HG03103 (cell line): ENCODE results near the gene ACSS2.

ENCODE experiments used
- ATAC-seq: cut with Tn5 transposase; IDR thresholded peaks from one replicate; pipeline ENCODE4 v1.9.1; 2021; ENCODE audit warnings: low read depth; ENCODE audit not compliant: unreplicated experiment

ACSS2 gene

DNA sequence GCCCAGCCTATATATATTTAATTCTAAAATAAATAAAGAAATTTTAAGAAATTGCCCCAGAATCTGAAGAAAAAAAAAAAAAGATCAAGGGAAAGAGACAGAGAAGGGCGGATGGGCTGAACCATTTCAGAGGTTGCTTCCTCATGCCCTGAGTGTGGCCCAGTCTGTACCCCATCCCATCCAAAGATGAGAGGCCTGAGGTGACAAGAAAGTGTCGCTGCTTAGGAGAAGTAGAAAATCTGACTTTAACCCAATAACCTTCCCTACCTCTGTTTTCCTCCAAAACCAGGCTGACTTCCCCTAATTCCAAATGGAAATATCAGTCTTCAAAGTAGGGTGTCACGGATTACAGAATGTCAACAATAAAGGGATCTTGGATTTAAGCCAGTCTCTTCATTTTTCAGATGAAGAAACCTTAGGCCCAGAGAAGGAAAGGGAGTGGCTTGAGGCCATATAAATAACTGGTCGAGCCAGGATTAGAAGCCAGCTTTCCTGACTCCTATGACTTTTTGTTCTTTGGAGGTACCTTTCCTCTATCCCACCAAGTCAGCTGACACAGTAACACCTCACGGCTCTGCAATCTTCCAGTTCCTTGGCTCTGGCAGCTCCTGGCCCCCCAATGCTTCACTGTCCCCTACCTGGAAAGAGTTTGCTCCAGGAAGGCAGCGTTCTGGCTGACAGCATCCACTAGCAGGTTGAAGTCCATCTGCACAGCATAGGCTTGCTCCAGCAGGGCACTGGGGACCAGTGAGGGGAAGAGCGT is 69.1 kb downstream of the ACSS2 start:
- no peak for ATAC-seq

GRCh38 chr20:34946661-34947060 is 70.2 kb downstream of the ACSS2 start:
- no peak for ATAC-seq

DNA sequence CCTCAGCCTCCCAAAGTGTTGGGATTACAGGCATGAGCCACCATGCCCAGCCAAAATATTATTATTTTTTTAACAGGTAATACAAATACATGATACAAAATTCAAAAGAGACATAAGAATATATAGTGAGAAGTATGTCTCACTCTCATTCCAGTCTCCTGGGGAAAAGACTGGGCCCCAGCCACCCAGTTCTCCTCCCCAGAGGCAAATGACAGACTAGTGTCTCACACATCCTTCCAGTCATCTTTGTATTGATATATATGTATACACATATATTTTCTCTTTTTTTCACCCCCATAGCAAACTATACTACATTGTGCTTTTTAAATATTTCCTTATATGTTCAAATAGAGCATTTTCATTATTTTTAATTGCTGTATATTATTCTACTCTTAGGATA is 70.9 kb downstream of the ACSS2 start:
- no peak for ATAC-seq

DNA sequence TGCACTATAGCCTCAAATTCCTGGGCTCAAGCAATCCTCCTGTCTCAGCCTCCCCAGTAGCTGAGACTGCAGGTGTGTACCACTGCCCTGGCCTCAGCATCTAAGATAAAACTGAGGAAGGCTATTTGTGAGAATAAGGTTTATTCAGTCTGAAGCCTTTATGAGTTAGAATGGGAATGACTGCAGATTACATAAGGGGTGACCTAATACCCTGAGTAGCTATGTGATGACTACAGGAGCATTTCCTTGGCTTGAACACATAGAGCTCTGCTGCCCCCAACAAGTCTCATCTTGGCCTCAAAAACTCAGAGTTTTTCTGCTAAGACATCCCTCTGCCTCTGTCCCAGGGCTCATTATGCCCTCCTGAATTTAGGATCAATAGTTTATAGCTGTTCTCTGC is 71.6 kb downstream of the ACSS2 start:
- no peak for ATAC-seq

- no peak for ATAC-seq
Measured at GRCh38 chr20:34949120-34949519, 72.7 kb downstream of the ACSS2 start.

DNA sequence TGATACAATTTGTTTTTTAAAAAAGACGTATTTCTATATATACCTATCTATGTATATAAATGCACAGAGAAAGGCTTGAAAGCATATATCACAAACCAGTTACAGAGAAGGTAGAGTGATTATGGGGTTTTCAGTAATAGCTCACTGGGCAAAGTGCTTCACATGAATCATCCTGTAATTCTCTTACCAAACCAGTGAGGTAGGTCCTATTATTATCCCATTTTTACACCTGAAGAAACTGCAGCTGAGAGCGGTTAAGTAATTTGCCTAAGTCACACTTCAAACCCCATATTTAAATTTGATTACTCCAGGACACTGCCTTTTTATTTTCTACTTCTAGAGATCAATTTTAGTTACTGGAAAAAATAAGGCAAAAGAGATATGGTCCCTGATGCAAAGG is 74.8 kb downstream of the ACSS2 start:
- ATAC-seq: no peak

GRCh38 chr20:34951652-34952051 is 75.2 kb downstream of the ACSS2 start:
- ATAC-seq: no peak

DNA sequence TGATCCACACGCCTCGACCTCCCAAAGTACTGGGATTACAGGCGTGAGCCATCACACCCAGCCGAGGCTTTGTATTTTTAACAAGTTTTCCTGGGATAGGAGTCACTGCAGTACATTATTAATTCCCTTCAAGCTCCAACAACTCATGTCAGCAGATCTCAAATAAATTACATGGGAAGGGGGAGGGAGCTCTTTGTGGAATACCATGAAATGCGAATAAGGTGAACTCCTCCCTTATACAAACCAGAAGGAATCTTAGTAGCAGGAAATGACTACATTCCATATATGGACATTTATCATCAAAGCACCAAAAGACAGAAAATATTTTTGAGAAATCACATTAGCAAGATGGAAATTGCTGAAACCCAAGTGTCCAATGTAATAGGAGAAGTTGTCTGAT is 76.3 kb downstream of the ACSS2 start:
- no peak for ATAC-seq

DNA sequence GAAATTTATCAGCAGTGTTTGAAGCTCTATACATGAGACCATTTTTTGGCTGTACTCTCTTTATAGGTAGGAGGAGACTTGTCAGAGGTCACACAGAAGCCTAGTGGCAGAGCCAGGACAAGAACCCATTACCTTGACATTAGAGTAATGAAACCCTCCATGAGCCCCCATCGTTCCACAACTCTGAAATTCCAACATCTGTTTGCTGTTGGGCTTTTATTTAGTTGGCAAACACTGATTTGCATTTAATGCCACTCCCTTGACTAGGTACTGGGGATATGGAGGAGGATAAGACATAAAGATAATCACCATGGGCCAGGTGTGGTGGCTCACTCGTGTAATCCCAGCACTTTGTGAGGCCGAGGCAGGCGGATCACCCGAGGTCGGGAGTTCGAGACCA is 77.5 kb downstream of the ACSS2 start:
- ATAC-seq: no peak

GRCh38 chr20:34954904-34955230 is 78.5 kb downstream of the ACSS2 start:
- no peak for ATAC-seq

- ATAC-seq: peak; percentile 81
Measured at GRCh38 chr20:34955231-34956040, 79.0 kb downstream of the ACSS2 start, which contains the start of the genes GSS and MYH7B. TSS of gene GSS (minus strand) at chr20:34955806. CDS start at chr20:34951852, 3,954 bp downstream. TSS of gene MYH7B (plus strand) at chr20:34955868. CDS start at chr20:34978006, 22,138 bp downstream.

- ATAC-seq: no peak
Measured at GRCh38 chr20:34956041-34956458, 79.6 kb downstream of the ACSS2 start.

- ATAC-seq: no peak
Measured at GRCh38 chr20:34956751-34957472, 80.5 kb downstream of the ACSS2 start.

DNA sequence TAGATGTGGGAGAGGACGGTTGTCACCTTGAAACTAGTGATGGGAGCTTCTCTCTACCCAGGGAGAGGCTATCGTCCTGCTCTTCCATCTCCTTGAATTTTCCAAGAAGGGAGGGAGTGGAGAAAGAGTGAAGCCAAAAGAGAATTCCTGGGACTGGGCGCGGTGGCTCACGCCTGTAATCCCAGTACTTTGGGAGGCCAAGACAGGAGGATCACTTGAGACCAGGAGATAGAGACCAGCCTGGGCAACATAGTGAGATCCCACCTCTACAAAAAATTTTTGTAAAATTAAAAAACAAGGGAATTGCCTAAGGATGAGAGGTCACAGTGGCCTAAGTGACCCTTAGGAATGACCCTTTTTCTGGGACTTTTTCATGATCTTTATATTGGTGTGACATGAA is 88.1 kb downstream of the ACSS2 start:
- ATAC-seq: no peak

DNA sequence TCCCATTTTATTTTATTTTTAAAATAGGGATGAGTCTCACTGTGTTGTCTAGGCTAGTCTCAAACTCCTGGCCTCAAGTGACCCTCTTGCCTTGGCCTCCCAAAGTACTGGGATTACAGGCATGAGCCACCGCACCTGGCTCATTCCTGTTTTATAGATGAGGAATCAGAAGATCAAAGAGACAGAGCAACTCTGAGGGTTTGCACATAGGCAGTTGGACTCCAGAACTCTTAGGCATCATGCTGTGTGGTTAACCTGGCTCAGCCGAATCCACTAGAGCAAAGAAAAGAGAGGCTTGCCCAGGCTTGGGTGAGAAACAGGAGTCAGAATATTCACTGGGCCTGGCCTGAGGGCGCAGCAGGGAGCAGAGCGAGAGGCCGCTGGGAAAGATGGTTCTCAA is 88.6 kb downstream of the ACSS2 start:
- ATAC-seq: no peak

GRCh38 chr20:34967421-34967820 is 91.0 kb downstream of the ACSS2 start:
- no peak for ATAC-seq

DNA sequence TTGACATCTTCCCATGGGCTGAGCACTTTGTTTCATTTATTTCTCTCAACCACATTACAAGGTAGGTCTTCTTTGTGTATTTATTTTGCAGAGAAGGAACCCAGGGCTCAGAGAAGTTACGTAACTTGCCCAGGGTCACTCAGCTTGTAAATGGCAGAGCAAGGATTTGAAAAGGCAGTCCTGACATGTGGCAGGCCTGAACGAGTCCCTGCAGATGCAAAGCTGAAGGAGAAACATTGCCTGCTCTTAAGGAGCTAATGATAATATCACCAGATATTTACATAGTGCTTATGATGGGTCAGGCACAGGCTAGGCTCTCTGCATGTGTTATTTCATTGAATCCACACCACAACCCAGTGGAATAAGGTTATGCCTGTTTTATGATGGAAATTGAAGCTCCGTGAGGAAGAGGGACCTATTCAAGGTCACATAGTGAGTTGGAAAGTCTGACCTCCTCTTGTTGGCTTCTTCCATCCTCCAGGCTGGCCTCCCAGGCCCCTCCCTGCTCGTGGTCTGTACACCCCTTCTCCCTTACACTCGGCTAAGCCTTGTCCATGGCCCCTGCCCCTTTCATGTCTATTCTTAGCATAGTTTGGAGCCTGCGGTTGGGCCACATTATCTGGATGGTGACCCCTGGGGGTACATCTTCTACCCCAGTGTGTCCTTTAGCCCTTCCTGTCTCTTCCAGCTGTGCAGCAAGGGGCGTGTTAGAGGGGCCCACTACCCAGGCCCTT is 91.8 kb downstream of the ACSS2 start:
- ATAC-seq: no peak

DNA sequence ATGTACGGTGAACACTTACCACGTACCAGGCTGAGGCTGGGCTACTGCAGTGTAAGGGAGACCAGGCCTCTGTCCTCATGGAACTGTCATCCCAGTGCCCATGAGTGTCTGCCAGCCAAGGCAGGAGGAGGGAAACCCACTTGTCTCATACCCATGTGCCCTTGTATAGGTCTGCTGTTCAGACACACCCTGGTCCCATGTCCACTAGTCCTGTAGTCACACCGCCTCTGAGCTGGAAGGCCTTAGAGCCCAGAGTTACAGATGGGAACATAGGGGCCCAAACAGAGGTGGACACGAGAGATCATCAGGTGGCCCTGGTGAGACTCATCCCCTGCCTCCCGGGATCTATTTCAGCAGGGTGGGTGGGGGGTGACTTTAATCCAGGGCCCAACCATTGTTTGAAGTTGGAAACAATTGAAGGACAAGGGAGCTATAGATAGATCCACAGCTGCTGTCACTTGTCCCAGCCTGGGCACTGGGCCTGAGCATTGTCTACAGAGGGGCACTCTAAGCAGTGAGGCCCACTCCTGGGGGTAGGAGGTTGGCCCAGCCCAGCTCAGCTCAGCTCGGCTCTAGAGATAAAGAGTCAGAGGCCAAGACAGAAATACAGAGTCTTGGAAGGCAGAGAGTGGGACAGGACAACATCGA is 93.9 kb downstream of the ACSS2 start:
- ATAC-seq: no peak

DNA sequence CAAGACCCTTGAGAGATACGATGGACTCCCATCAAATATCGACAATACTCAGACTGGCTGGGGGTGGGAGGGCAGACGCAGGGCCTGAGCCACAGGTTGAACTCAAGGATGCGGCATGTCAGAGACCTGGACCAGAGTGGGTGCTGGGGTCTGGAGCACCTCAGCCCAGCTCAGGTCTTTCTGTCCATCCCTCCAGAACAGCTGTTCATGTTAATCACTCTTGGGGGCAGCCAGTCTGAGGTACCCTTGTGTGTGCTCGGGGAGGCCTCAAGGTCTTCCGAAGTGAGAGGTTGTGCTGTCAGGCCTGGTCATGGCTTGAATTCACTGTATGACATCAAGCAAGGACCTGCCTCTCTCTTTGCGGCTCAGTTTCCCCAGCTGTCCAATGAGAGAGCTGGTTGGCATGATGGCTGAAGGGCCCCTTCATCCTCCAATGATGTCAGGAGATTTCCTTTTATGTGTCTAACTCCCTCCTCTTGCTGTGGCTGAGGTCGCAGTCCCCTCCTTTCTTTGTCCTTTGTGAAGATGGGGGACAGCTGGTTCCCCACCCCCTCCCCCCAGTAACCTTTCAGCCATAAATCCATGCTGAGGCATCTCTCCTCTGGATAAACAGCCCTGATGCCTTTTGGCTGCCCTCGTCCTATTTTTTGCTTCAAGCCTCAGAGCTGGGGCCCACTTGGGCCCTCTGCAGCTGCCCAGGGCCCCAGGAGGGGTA is 94.6 kb downstream of the ACSS2 start:
- no peak for ATAC-seq
